ENCODE data around the gene CENATAC. TPM values are rescaled to one million over a fixed set of nuclear protein-coding genes. Genes with fewer than 3 reads are reported as not detected.

CENATAC gene
- total and polyA plus RNA-seq, 2 experiments from 2014 or later, result 31.7 to 34.5 TPM

- Histone ChIP-seq H3K9me2 (ENCODE audit: insufficient read depth) (no peaks in the 10 kb centered on the region), H3K36me3 (ENCODE audit: insufficient read depth) (no peaks in the 10 kb centered on the region), H3K4me1 (ENCODE audit: insufficient read depth) (no peaks in the 10 kb centered on the region), H2AFZ (no peak overlapping the region), H4K20me1 (replicated peaks; ENCODE audit: insufficient read depth) (no peaks in the 10 kb centered on the region), H3F3A (replicated peaks; ENCODE audit: low read depth) (no peaks in the 10 kb centered on the region), H3K4me2 (no peak overlapping the region), H3K27ac (ENCODE audit: low read depth) (no peak overlapping the region), H3K4me3 (no peak overlapping the region), H3K27me3 (ENCODE audit: insufficient read depth) (no peaks in the 10 kb centered on the region), H3K79me2 (replicated peaks; ENCODE audit: insufficient read depth) (no peaks in the 10 kb centered on the region)
- no peak for DNase-seq (ENCODE audit: low spot score)
- no peak for TF ChIP-seq ZNF331 (CRISPR knock-in tag; IDR thresholded peaks at IDR 0.05; ENCODE audit: low read depth)
- TF ChIP-seq STAT1 (IDR thresholded peaks at IDR 0.05; ENCODE audit: unreplicated experiment), result no peak
- TF ChIP-seq ZNF462 (CRISPR knock-in tag; IDR thresholded peaks at IDR 0.05), result no peak
- no peak for TF ChIP-seq JUNB (IDR thresholded peaks at IDR 0.05; ENCODE audit: unreplicated experiment)
- Mint-ChIP-seq H3K4me1 (peaks cover 11% of the 10 kb centered on the region), H3K36me3 (ENCODE audit: low read depth) (no peaks in the 10 kb centered on the region), H3K27ac (no peak overlapping the region), H3K27me3 (ENCODE audit: insufficient read depth, low read depth, poor library complexity) (peaks cover 21% of the 10 kb centered on the region), H3K4me3 (no peak overlapping the region), H3K9me3 (no peaks in the 10 kb centered on the region)
- no peak for ATAC-seq
Observed at GRCh38 chr11:118958577-118958976, 39.4 kb upstream of the CENATAC start.

DNA sequence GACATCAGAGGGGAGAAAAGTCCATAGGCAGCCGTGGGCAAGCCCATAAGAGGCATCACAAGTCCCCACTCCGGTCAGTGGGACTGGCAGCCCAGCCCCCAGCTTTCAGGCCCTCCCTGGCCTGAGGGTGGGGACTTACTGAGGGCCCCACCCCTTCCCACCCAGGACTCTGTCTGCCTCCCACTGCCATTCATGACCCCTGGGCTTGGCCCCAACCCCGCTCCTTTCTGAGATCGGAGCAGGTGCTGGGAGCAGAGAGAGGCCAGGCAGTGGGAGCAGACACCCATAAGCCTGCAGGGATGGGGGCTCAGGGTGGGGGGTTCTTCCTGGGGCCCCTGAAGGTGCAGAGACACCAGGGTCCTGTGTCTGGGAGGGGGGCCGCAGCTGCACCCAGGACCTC is 36.7 kb upstream of the CENATAC start:
- H4K20me1 ChIP-seq (replicated peaks; ENCODE audit: insufficient read depth), result no peaks in the 10 kb centered on the region
- Mint-ChIP-seq H3K36me3 (ENCODE audit: low read depth) (no peaks in the 10 kb centered on the region), H3K4me3 (no peak overlapping the region), H3K27me3 (ENCODE audit: insufficient read depth, low read depth, poor library complexity) (peaks cover 14% of the 10 kb centered on the region), H3K4me1 (peaks cover 3% of the 10 kb centered on the region; the same call in 2 of the 3 replicates), H3K27ac (no peak overlapping the region), H3K9me3 (no peaks in the 10 kb centered on the region)
- no peaks in the 10 kb centered on the region for H3K79me2 ChIP-seq (replicated peaks; ENCODE audit: insufficient read depth)
- peak overlapping the region; percentile 63; the same call in 1 of the 2 replicates for H2AFZ ChIP-seq
- H3K27ac ChIP-seq (ENCODE audit: low read depth), result no peak overlapping the region
- ATAC-seq, result no peak
- no peak for DNase-seq (ENCODE audit: low spot score)
- H3K9me2 ChIP-seq (ENCODE audit: insufficient read depth), result no peaks in the 10 kb centered on the region
- H3K4me2 ChIP-seq, result no peak overlapping the region
- no peaks in the 10 kb centered on the region for H3K36me3 ChIP-seq (ENCODE audit: insufficient read depth)
- H3K27me3 ChIP-seq (ENCODE audit: insufficient read depth), result no peaks in the 10 kb centered on the region
- no peak overlapping the region for H3K4me3 ChIP-seq
- no peaks in the 10 kb centered on the region for H3F3A ChIP-seq (replicated peaks; ENCODE audit: low read depth)
- H3K4me1 ChIP-seq (ENCODE audit: insufficient read depth), result no peaks in the 10 kb centered on the region
- TF ChIP-seq, protein P1, sequence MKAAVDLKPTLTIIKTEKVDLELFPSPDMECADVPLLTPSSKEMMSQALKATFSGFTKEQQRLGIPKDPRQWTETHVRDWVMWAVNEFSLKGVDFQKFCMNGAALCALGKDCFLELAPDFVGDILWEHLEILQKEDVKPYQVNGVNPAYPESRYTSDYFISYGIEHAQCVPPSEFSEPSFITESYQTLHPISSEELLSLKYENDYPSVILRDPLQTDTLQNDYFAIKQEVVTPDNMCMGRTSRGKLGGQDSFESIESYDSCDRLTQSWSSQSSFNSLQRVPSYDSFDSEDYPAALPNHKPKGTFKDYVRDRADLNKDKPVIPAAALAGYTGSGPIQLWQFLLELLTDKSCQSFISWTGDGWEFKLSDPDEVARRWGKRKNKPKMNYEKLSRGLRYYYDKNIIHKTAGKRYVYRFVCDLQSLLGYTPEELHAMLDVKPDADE (IDR thresholded peaks at IDR 0.05), result no peak
- TF ChIP-seq EZH2 (IDR thresholded peaks at IDR 0.05; ENCODE audit: low read depth, unreplicated experiment), result no peak
- TF ChIP-seq, protein P2, sequence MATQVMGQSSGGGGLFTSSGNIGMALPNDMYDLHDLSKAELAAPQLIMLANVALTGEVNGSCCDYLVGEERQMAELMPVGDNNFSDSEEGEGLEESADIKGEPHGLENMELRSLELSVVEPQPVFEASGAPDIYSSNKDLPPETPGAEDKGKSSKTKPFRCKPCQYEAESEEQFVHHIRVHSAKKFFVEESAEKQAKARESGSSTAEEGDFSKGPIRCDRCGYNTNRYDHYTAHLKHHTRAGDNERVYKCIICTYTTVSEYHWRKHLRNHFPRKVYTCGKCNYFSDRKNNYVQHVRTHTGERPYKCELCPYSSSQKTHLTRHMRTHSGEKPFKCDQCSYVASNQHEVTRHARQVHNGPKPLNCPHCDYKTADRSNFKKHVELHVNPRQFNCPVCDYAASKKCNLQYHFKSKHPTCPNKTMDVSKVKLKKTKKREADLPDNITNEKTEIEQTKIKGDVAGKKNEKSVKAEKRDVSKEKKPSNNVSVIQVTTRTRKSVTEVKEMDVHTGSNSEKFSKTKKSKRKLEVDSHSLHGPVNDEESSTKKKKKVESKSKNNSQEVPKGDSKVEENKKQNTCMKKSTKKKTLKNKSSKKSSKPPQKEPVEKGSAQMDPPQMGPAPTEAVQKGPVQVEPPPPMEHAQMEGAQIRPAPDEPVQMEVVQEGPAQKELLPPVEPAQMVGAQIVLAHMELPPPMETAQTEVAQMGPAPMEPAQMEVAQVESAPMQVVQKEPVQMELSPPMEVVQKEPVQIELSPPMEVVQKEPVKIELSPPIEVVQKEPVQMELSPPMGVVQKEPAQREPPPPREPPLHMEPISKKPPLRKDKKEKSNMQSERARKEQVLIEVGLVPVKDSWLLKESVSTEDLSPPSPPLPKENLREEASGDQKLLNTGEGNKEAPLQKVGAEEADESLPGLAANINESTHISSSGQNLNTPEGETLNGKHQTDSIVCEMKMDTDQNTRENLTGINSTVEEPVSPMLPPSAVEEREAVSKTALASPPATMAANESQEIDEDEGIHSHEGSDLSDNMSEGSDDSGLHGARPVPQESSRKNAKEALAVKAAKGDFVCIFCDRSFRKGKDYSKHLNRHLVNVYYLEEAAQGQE (IDR thresholded peaks at IDR 0.05; ENCODE audit: unreplicated experiment), result no peak
- no peak for TF ChIP-seq JUNB (IDR thresholded peaks at IDR 0.05; ENCODE audit: unreplicated experiment)
- TF ChIP-seq CTCF (conservative IDR thresholded peaks at IDR 0.05; ENCODE audit: low read depth in 2 of 2), result no peak

Data from GM23338 (cell line).